ENCODE data around the gene FOXR1. TPM values are rescaled to one million over a fixed set of nuclear protein-coding genes. Genes with fewer than 3 reads are reported as not detected.
"Not testable (repeated sequence)": the region's sequence is repeated elsewhere in the genome, so short reads cannot be mapped to it uniquely, and the experiment has no call there.

The FOXR1 gene
- total RNA-seq, 2 donors from 2014 or later = not detected

DNA sequence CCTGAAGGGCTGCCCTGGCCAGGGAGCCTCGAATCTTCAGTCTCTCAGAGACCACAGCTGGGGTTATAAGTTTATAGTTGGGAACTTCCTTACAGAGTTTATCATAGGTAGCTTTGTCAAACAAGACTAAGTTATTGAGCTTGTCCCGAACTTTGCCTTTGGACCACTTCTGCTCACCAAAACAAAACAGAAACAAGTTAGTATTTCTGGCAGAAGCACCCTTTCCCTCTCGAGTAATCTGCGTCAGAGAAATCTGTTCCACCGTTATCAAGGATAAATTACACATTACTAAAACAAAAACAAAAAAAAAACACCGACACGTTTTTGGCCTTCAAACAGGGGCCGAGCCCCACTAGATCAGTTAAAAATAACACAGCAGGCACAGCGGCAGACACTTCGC is 45.8 kb downstream of the FOXR1 start:
- ATAC-seq; intact Hi-C loops (cut with DNase I); DNase-seq: not testable (repeated sequence)

GRCh38 chr11:119018074-119018938 is 46.7 kb downstream of the FOXR1 start, which contains the start of the genes RPS25 and TRAPPC4:
Gene RPS25 (minus strand): TSS chr11:119018343. CDS start chr11:119018284, 59 bp downstream.
Gene TRAPPC4 (plus strand): TSS chr11:119018766. CDS start chr11:119018796, 30 bp downstream.
- DNase-seq (peak; percentile 96), ATAC-seq (peak; percentile 97)
- intact Hi-C loops (cut with DNase I) = no loop called here

- ATAC-seq (no peak), DNase-seq (no peak)
- intact Hi-C loops (cut with DNase I) = no loop called here
These were observed 48.4 kb downstream of the FOXR1 start for GRCh38 chr11:119019996-119020395.

DNA sequence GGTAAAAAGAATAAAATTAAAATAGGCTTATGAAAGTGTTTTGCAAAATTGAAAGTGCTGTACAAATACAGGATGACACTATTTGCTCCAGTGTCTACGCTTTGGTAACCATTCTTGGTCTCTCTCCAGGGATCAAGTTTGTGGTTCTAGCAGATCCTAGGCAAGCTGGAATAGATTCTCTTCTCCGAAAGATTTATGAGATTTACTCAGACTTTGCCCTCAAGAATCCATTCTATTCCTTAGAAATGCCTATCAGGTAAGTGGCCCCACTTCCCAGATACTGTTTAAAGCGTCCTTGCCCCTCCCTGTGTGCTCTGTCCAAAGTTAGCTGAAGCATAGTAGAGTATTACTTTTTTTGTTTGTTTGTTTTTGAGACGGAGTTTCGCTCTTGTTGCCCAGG is 50.1 kb downstream of the FOXR1 start:
- no peak for DNase-seq
- intact Hi-C loops (cut with DNase I) = no loop called here
- ATAC-seq = no peak

GRCh38 chr11:119023741-119024140 is 52.2 kb downstream of the FOXR1 start:
- ATAC-seq (no peak), DNase-seq (no peak)
- intact Hi-C loops (cut with DNase I) = no loop called here

DNA sequence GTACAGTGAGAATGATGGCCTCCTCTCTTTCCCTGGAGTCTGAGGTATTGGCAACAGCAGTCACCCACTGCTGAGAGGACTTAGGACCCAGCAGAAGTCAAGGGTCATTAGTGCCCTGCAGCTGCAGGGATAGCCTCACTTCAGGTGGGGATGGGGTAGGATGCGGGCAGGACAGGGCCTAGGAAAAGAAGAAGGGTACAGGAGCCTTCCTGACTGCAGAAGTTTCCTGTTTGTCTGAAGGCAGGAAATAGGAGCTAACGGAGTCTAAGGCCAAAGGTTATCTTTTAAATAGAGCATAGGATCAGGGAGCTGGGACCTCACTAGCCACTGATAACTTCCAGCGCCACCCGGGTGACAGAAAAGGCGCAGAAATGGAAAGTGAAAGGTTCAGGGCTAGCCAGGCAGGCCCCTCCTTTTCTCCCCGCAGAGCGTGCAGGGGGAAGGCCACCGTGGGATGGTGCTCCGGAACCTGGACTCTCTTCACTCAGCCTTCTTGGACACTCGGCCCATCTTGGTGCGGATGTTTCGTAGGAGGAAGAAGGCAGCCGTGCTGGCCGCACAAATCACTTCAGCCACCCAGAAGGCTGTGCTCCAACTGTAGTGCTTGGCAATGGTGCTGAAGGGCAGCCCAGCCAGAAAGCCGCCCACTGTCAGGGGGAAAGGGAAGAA is 53.0 kb downstream of the FOXR1 start:
- DNase-seq (no peak), ATAC-seq (peak in 1 of 2 donors; percentile 16)

GRCh38 chr11:119025099-119025473 is 53.5 kb downstream of the FOXR1 start:
- no peak for DNase-seq
- intact Hi-C loops (cut with DNase I) = no loop called here
- ATAC-seq = no peak

More for the DNA sequence above, 53.0 kb downstream of the FOXR1 start:
- intact Hi-C loops (cut with DNase I) = no loop called here

- intact Hi-C loops (cut with DNase I) = no loop called here
- DNase-seq (no peak), ATAC-seq (no peak)
These were observed 54.0 kb downstream of the FOXR1 start for GRCh38 chr11:119025541-119025940.

DNA sequence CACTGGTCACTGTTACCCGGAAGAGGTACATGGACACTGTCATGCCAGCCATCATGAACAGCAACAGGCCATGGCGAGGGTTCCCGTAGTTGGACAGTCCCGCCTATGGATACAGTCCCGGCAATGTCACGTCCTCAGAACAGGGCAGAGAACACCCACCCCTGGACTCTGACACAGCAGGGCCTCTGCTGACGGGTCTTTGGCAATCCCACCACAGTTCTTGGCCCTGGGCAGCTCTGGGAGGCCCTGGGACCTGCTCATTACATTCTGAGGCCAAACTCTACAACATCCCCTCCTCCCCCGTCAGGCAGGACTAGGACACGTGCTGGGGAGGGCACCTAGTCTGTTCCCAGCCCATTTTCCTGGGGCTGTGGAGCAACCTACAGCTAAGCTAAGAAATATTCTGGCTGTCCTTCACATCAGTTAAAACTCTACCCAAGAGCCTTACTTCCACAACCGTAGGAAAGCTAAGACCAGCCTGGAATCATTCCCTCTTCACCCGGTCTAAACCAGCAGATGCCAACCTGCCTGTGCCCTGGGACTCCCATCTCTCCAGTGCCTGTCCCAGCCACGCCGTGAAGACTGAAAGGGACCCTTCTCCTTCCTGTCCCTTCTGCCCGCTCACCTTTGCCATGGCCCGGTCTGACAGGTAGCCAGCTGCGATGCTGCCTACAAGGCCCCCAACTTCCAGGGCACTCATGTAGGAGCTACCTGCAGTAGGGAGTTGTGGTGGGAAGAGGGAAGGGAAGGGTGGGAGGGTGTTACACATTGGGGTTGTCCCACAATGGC is 54.6 kb downstream of the FOXR1 start:
- intact Hi-C loops (cut with DNase I) = no loop called here
- DNase-seq (no peak), ATAC-seq (peak in 1 of 2 donors; percentile 21)

DNA sequence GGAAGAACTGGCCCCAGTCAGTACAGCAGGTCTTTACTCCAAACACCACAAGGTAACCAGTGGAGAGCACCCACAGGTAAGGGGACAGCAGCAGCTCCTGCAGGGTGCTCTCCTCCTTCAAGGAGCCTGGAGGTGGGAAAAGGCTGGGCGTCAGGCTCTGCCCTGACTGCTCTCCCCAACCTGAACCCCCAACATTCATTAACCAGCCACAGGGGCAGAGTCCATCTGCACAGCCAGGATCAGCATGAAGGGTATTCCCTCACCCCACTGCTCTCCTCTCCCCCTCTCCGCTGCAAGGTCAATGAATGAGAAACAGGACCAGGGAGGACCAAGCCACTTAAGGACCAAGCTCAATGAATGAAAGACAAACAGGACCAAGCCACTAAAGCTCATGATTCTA is 55.4 kb downstream of the FOXR1 start:
- DNase-seq (no peak), ATAC-seq (no peak)
- intact Hi-C loops (cut with DNase I) = no loop called here

- no peak for DNase-seq
- no peak for ATAC-seq
- intact Hi-C loops (cut with DNase I) = no loop called here
These were observed 56.2 kb downstream of the FOXR1 start for GRCh38 chr11:119027561-119028345.

- DNase-seq = no peak
- intact Hi-C loops (cut with DNase I) = no loop called here
- ATAC-seq = no peak
These were observed 56.9 kb downstream of the FOXR1 start for GRCh38 chr11:119028346-119029068.

- intact Hi-C loops (cut with DNase I) = no loop called here
- DNase-seq (no peak), ATAC-seq (no peak)
These were observed 57.4 kb downstream of the FOXR1 start for GRCh38 chr11:119029069-119029339.

- intact Hi-C loops (cut with DNase I) = no loop called here
- ATAC-seq = peak; percentile 2 to 5
- DNase-seq = no peak
These were observed 57.9 kb downstream of the FOXR1 start for GRCh38 chr11:119029340-119030028.

DNA sequence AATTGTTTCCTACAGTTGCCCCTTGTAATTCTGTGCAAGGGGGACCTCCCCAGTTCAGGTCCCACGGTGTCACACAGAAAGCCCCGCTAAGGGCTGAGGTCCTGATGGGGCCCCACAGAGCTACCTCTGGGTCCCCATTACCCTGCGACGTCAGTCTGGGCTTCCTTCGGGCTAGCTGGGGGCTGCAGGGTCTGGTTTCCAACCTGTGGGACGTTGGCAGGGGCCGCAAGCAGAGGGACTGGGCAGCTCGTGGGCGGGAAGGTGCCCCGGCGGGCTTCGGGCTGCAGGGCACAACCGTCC is 58.4 kb downstream of the FOXR1 start:
- ATAC-seq (no peak), DNase-seq (no peak)
- intact Hi-C loops (cut with DNase I) = no loop called here

DNA sequence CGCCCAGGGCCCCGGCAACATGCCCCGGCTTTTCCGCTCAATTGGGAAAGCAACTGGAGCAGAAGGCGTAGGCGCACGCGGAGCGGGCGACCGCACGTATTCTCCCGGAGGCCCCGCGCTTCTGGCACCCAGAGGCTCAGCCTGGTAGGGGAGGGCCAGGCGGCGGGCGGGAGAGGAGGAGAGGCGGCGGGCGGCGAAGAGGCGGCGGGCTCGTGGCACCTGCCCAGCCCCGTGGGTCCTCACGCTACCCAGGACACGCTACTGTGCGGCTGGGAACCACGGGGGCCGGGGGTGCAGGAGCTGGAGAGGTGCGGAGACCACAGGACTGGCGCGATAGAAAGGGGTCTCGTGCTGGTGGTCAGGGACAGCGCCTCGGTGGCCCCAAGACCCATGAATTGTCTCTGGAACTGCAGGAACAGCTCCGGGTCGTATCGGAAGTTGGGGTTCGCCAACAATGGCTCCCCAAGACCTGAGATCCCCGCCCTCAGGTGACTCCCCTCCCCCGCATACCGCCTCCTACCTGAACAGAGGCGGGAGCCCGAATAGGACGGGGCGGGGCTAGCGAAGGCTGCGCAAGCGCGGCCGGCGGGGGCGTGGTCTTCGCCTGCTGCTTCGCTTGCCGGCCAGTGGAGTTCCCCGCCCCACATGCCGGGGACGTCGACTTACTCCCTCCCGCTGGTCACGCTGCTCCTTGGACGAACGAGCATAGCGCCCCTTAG is 58.9 kb downstream of the FOXR1 start, which contains the start of gene SLC37A4:
SLC37A4 (minus strand) TSS at position 549 of the 719 bp plus-strand sequence.
- peak; percentile 98 for DNase-seq
- intact Hi-C loops (cut with DNase I) = no loop called here

More for the DNA sequence above, 58.9 kb downstream of the FOXR1 start, which contains the start of gene SLC37A4:
- peak; percentile 96 to 98 for ATAC-seq

Measured in left cardiac atrium (tissue), 4 donors.